Osteoblast (primary cell): ENCODE results near the gene TMEM59L. TPM values are rescaled to one million over a fixed set of nuclear protein-coding genes. Genes with fewer than 3 reads are reported as not detected.
A peak's percentile ranks its signal among the peaks of the same experiment; 100 is the strongest.
"Not testable (repeated sequence)": the region's sequence is repeated elsewhere in the genome, so short reads cannot be mapped to it uniquely, and the experiment has no call there.

Source experiments
- DNase-seq: peaks from one replicate; pipeline ENCODE4 v3.0.0; 2011; ENCODE audit warnings: low spot score, mixed read lengths; ENCODE audit not compliant: insufficient read length; ENCODE audit errors: missing footprints
- H2AFZ ChIP-seq: 2 replicates; pipeline ENCODE4 v1.6.0; 2011; ENCODE audit warnings: mild to moderate bottlenecking, low read length
- H3K27ac ChIP-seq: 2 replicates; pipeline ENCODE4 v1.5.1; 2011; ENCODE audit warnings: mild to moderate bottlenecking, low read depth, low read length, moderate library complexity
- H3K27me3 ChIP-seq: 2 replicates; pipeline ENCODE4 v1.6.0; 2012; ENCODE audit warnings: mild to moderate bottlenecking, control low read depth, inconsistent platforms, low read length, moderate library complexity; ENCODE audit not compliant: insufficient read depth
- H3K36me3 ChIP-seq: 2 replicates; pipeline ENCODE4 v1.5.1; 2011; ENCODE audit warnings: mild to moderate bottlenecking, low read length, control low read depth, moderate library complexity; ENCODE audit not compliant: insufficient read depth
- H3K4me1 ChIP-seq: 2 replicates; pipeline ENCODE4 v1.5.1; 2011; ENCODE audit warnings: mild to moderate bottlenecking, low read length, control low read depth, moderate library complexity; ENCODE audit not compliant: insufficient read depth
- H3K4me2 ChIP-seq: 2 replicates; pipeline ENCODE4 v1.6.0; 2011; ENCODE audit warnings: mild to moderate bottlenecking, low read length; ENCODE audit not compliant: insufficient read depth
- H3K4me3 ChIP-seq: fragments of 200-600 bp; sonication (generic); 3 replicates; pipeline ENCODE4 v1.5.1; 2012; ENCODE audit warnings: mild to moderate bottlenecking, low read length, inconsistent platforms; ENCODE audit not compliant: insufficient read depth
- H3K79me2 ChIP-seq: 2 replicates; pipeline ENCODE4 v1.6.0; 2012; ENCODE audit warnings: mild to moderate bottlenecking, low read length, control low read depth, inconsistent platforms; ENCODE audit not compliant: insufficient read depth
- H3K9me3 ChIP-seq: 2 replicates; pipeline ENCODE4 v1.5.1; 2011; ENCODE audit warnings: low read depth, low read length, control low read depth
- H4K20me1 ChIP-seq: 2 replicates; pipeline ENCODE4 v1.6.0; 2012; ENCODE audit warnings: mild to moderate bottlenecking, low read length, control low read depth; ENCODE audit not compliant: insufficient read depth
- total RNA-seq: library from RNA; depleted of rRNA; stranded (reverse); fragments of >200 nt; gene quantifications from 2 replicates; pipeline ENCODE4 v1.2.3, GENCODE V29; 2012
- TF ChIP-seq, protein P1 (sequence below): IDR thresholded peaks from 2 replicates; pipeline ENCODE4 v1.5.1; 2011; ENCODE audit warnings: mild to moderate bottlenecking, low read depth, low read length, moderate library complexity; ENCODE audit errors: extremely low read depth

The TMEM59L gene
- total RNA-seq, 1 donor: 0.36 TPM

DNA sequence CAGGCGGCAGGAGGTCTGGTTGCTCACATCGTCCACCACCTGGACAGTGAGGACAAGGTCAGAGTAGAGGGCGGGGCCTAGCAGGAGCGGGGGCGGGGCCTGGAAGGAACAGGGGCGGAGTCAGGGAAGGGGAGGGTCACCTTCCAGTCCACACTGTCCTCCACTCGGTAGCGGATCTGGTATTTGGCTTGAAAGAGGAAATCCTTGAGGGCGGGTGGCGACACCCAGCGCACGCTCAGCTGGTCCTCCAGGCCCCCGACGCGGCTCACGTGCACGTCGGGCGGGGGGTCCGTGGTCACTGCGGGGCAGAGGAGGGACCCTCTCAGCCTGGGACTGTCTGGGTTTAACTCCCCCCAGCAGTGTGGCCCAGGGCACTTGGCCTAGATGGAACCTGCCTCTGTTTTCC lies 15.9 kb upstream of the TMEM59L start:
- Histone ChIP-seq H2AFZ (no peak overlapping the region), H3K9me3 (no peaks in the 10 kb centered on the region), H4K20me1 (peaks cover 5% of the 10 kb centered on the region), H3K4me1 (peaks cover 3% of the 10 kb centered on the region), H3K27ac (no peak overlapping the region), H3K36me3 (no peaks in the 10 kb centered on the region), H3K4me3 (no peak overlapping the region), H3K4me2 (no peak overlapping the region), H3K79me2 (no peaks in the 10 kb centered on the region), H3K27me3 (no peaks in the 10 kb centered on the region)
- DNase-seq: peak; percentile 92
- TF ChIP-seq, protein P1, sequence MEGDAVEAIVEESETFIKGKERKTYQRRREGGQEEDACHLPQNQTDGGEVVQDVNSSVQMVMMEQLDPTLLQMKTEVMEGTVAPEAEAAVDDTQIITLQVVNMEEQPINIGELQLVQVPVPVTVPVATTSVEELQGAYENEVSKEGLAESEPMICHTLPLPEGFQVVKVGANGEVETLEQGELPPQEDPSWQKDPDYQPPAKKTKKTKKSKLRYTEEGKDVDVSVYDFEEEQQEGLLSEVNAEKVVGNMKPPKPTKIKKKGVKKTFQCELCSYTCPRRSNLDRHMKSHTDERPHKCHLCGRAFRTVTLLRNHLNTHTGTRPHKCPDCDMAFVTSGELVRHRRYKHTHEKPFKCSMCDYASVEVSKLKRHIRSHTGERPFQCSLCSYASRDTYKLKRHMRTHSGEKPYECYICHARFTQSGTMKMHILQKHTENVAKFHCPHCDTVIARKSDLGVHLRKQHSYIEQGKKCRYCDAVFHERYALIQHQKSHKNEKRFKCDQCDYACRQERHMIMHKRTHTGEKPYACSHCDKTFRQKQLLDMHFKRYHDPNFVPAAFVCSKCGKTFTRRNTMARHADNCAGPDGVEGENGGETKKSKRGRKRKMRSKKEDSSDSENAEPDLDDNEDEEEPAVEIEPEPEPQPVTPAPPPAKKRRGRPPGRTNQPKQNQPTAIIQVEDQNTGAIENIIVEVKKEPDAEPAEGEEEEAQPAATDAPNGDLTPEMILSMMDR: no peak

DNA sequence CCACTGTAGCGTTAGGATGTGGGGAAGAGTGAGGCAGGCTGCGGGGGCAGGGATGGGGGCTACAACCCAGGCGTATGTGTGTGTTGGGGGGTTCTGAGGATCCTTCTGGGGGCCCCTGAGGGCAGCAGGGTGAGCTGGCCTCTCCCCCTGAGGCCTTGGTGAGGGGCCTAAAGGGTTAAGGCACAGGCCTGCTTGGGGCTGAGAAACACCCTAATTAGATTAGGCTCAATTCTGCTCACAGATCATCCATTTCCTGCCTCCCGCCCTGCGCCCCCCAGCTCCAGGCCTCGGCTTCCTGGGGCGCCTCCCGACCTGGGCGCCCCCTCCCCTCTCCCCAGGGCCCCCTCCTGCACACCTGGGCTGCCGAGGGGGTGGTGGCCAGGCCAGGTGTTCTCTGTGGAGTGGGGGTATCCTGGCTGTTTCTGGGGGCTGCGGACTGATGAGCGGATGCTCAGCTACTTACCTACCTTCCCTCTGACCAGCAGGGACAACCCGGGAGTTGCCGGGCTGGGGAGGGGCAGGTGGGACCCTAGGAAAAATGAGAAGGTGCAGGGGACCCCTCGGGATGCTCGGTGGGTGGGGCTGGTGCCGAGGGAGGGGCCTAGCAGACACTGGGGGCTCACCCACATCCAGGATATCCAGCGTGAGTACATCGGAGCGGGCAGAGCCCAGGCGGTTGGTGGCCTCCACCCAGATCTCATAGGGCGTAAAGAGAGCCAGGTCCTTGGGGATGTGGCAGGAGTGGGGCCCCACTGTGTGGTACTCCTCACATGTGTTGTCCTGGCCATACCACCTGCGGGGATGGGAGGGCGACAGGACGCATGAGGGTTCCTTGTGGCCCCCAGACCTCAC lies 14.6 kb upstream of the TMEM59L start:
- no peak overlapping the region for H3K4me3 ChIP-seq
- peaks cover 3% of the 10 kb centered on the region for H3K4me1 ChIP-seq
- H3K27ac ChIP-seq: no peak overlapping the region
- H3K9me3 ChIP-seq: no peaks in the 10 kb centered on the region
- H3K79me2 ChIP-seq: no peaks in the 10 kb centered on the region
- H4K20me1 ChIP-seq: peaks cover 5% of the 10 kb centered on the region
- H3K27me3 ChIP-seq: no peaks in the 10 kb centered on the region
- H3K36me3 ChIP-seq: no peaks in the 10 kb centered on the region
- no peak overlapping the region for H2AFZ ChIP-seq
- no peak overlapping the region for H3K4me2 ChIP-seq
- DNase-seq: peak; percentile 80
- TF ChIP-seq, protein P1: no peak

DNA sequence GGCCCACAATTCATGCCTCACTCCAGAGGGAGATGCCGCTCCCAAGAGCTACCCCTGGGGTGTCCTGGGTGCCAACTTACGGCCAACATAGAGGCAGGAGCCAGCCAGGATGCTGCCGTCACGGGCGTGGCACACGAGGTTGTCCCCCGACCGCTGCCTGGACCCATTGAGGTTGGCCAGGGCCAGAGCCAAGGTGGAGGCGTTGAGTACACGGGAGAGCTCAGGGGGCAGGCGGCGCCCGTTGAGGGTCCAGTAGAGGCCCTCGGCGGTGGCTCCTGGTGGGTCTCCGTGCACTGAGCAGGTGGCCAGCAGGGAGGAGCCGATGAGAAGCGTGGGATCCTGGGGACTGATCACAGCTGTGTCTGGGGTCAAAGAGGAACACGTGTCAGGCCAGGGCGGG lies 13.2 kb upstream of the TMEM59L start:
- no peak overlapping the region for H2AFZ ChIP-seq
- H3K9me3 ChIP-seq: no peaks in the 10 kb centered on the region
- H3K4me2 ChIP-seq: no peak overlapping the region
- no peak for DNase-seq
- H3K79me2 ChIP-seq: no peaks in the 10 kb centered on the region
- H3K36me3 ChIP-seq: no peaks in the 10 kb centered on the region
- no peaks in the 10 kb centered on the region for H4K20me1 ChIP-seq
- no peaks in the 10 kb centered on the region for H3K27me3 ChIP-seq
- no peak overlapping the region for H3K4me3 ChIP-seq
- H3K4me1 ChIP-seq: no peaks in the 10 kb centered on the region
- TF ChIP-seq, protein P1: no peak
- no peak overlapping the region for H3K27ac ChIP-seq

DNA sequence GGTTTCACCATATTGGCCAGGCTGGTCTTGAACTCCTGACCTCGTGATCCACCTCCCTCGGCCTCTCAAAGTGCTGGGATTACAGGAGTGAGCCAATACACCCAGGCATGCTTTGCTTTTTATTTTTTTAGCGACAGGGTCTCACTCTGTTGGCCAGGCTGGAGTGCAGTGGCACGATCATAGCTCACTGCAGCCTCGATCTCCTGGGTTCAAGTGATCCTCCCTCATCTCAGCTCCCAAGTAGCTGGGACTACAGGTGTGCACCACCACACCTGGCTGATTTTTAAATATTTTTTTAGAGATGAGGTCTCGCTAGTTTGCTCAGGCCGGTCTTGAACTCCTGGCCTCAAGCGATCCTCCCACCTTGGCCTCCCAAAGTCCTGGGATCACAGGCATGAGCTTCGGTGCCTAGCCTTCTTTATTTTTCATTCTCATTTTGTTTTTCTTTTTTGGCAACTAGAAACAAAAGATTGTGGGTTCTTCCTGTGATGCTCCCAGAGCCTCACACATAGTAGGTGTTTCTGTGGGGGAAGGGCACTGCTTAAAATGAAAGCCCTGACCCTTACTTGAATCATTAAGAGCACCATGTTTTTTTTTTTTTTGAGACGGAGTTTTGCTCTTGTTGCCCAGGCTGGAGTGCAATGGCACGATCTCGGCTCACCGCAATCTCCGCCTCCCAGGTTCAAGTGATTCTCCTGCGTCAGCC lies 11.8 kb upstream of the TMEM59L start:
- H3K27me3 ChIP-seq, H3K4me3 ChIP-seq, H3K4me1 ChIP-seq, H2AFZ ChIP-seq, H3K36me3 ChIP-seq, H4K20me1 ChIP-seq, H3K9me3 ChIP-seq, H3K4me2 ChIP-seq, H3K27ac ChIP-seq, H3K79me2 ChIP-seq: not testable (repeated sequence)
- DNase-seq: peak; percentile 45
